K562 (cell line): ENCODE results near the gene TARS2. TPM values are rescaled to one million over a fixed set of nuclear protein-coding genes. Genes with fewer than 3 reads are reported as not detected.

Source experiments
- CC2D1A ChIP-seq: fragments of 450-650 bp; IDR thresholded peaks from 2 replicates; pipeline ENCODE4 v1.6.1; 2017; ENCODE audit warnings: mild to moderate bottlenecking
- CEBPG ChIP-seq, 3 experiments: fragments of 200-800 bp in 1 of 3; sonication (Bioruptor generic) in 1 of 3; sonication (generic) in 1 of 3; formaldehyde crosslinking in 1 of 3; IDR thresholded peaks in 2 of 3; conservative IDR thresholded peaks in 1 of 3; 2 replicates each; pipeline versions ENCODE4 v1.6.1 to v1.8.0; 2016 to 2022; ENCODE audit warnings: missing compliant biosample characterization in 2 of 3, missing genetic modification characterization in 2 of 3, mild to moderate bottlenecking in 1 of 3, missing genetic modification reagents in 1 of 3
- CTCF ChIP-seq, 3 experiments: IDR thresholded peaks in 2 of 3; conservative IDR thresholded peaks in 1 of 3; 2 replicates each; pipeline ENCODE4 v1.5.1; 2011 to 2012; ENCODE audit warnings: low read length in 3 of 3, mild to moderate bottlenecking in 3 of 3, control low read depth in 2 of 3, improper control_type of control experiment in 1 of 3, inconsistent platforms in 1 of 3, low read depth in 1 of 3, mixed read lengths in 1 of 3, moderate library complexity in 1 of 3; ENCODE audit not compliant: insufficient read depth in 2 of 3
- FOXJ3 ChIP-seq: sonication (generic); formaldehyde crosslinking; IDR thresholded peaks from 2 replicates; pipeline ENCODE4 v1.4.0; 2020; ENCODE audit warnings: mild to moderate bottlenecking, missing genetic modification reagents
- FOXO4 ChIP-seq: fragments of 450-650 bp; formaldehyde crosslinking; IDR thresholded peaks from 2 replicates; pipeline ENCODE4 v1.4.0; 2020; ENCODE audit warnings: mild to moderate bottlenecking, moderate library complexity
- GABPB2 ChIP-seq: fragments of 250-450 bp; sonication (Bioruptor Pico); conservative IDR thresholded peaks from 2 replicates; pipeline ENCODE4 v1.5.1; 2021; ENCODE audit warnings: mild to moderate bottlenecking
- PCBP1 ChIP-seq: fragments of 200-400 bp; formaldehyde crosslinking; IDR thresholded peaks from 2 replicates; pipeline ENCODE4 v1.6.1; 2018; ENCODE audit warnings: mild to moderate bottlenecking, low read depth, low read length; ENCODE audit not compliant: poor library complexity, severe bottlenecking
- RBM15 ChIP-seq: fragments of 200-400 bp; formaldehyde crosslinking; IDR thresholded peaks from 2 replicates; pipeline ENCODE4 v1.6.1; 2018; ENCODE audit warnings: mild to moderate bottlenecking, low read length, moderate library complexity; ENCODE audit not compliant: insufficient read depth
- RFX7 ChIP-seq: fragments of 250-450 bp; sonication (Bioruptor Pico); IDR thresholded peaks from 2 replicates; pipeline ENCODE4 v1.5.1; 2021; ENCODE audit warnings: mild to moderate bottlenecking
- SNRNP70 ChIP-seq: fragments of 200-400 bp; formaldehyde crosslinking; optimal IDR thresholded peaks from 2 replicates; pipeline ENCODE3; 2017; ENCODE audit warnings: low read depth, low read length
- SRSF7 ChIP-seq: fragments of 200-400 bp; formaldehyde crosslinking; optimal IDR thresholded peaks from 2 replicates; pipeline ENCODE3; 2017; ENCODE audit warnings: mild to moderate bottlenecking, low read depth, low read length
- STAT5A ChIP-seq: IDR thresholded peaks from 2 replicates; pipeline ENCODE4 v1.6.1; 2012; ENCODE audit warnings: low read length, inconsistent platforms, borderline replicate concordance
- ZBTB49 ChIP-seq: sonication (generic); formaldehyde crosslinking; IDR thresholded peaks from 2 replicates; pipeline ENCODE4 v1.8.0; 2022; ENCODE audit warnings: missing genetic modification reagents, mild to moderate bottlenecking, borderline replicate concordance
- ZEB2 ChIP-seq: fragments of 450-650 bp; IDR thresholded peaks from 2 replicates; pipeline ENCODE4 v1.6.1; 2016
- ZKSCAN8 ChIP-seq: fragments of 200-800 bp; sonication (Bioruptor generic); IDR thresholded peaks from 2 replicates; pipeline ENCODE4 v1.6.1; 2016; ENCODE audit warnings: missing genetic modification characterization, missing compliant biosample characterization
- ZNF57 ChIP-seq: fragments of 450-650 bp; formaldehyde crosslinking; IDR thresholded peaks from 2 replicates; pipeline ENCODE4 v1.4.0; 2020; ENCODE audit warnings: mild to moderate bottlenecking, moderate library complexity
- polyA plus RNA-seq, 8 experiments: library from polyadenylated mRNA; depleted of rRNA in 4 of 8; stranded (reverse) in 5 of 8; unstranded in 3 of 8; fragments of >200 nt; fragmentation: Nextera tagmentation in 2 of 8; fragmentation: Illumina TruSeq in 1 of 8; extraction: Ambion mirVana in 2 of 8; extraction: Trizol in 1 of 8; gene quantifications; 2 replicates each; pipeline versions ENCODE4 v1.2.1 to v1.2.3, GENCODE V29; 2011 to 2014; ENCODE audit warnings: inconsistent platforms in 1 of 8, missing spikeins in 1 of 8
- total RNA-seq, 7 experiments: library from RNA; depleted of rRNA in 6 of 7; stranded (reverse); fragments of >200 nt in 6 of 7; fragmentation: Illumina TruSeq in 2 of 7; extraction: Trizol in 2 of 7; gene quantifications; 2 replicates each; pipeline versions ENCODE4 v1.2.1 to v1.2.3, GENCODE V29; 2011 to 2021; ENCODE audit warnings: low replicate concordance in 1 of 7
- TF ChIP-seq, protein P1 (sequence below): fragments of 450-650 bp; IDR thresholded peaks from 2 replicates; pipeline ENCODE4 v1.7.0; 2016; ENCODE audit warnings: borderline replicate concordance
- TF ChIP-seq, protein P2 (sequence below): fragments of 450-650 bp; conservative IDR thresholded peaks from 2 replicates; pipeline ENCODE4 v1.6.1; 2016; ENCODE audit warnings: missing genetic modification characterization, low read depth, mild to moderate bottlenecking, missing compliant biosample characterization, moderate library complexity

Gene TARS2
- total and polyA plus RNA-seq, 9 of the 15 experiments (the other 6 are each of a cell fraction or from before 2014, with no cell fraction given), result 17.0 to 64.2 (median 39.4) TPM

DNA sequence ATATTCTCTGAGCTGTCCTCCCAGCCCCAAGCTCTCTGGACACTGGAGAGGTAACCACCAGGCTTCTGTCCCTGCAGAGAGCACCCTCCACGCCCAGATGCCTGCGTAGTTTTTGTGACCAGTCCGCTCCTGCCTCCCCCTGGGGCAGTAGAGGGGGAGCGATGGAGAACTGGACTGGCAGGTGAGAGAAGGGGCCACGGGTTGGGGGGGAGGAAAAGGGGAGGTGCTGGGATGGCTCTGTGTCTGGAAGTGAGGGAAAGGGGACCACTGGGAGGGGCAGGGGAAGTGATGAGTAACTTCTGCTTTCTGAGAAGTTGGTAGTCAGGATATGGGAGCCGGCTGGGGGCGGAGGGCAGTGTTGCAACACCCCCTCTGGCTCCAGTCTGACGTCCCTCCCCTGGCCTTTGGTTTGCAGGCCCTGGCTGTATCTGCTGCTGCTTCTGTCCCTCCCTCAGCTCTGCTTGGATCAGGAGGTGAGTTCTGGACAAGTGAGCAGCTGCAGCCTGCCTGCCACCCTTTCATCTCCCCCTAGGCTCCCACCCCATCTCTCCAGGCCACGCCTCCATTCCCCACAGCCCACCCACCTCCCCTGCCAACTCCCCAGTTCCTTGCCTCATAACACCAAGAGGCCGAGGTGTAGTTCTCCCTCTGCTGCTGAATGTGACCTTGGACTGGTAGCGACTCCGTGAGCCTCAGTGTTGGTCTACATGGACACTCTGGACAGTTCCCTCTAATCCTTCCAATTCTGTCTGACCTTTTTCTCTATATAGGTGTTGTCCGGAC, 65.1 kb downstream of the TARS2 start (continued):
- TF ChIP-seq, protein P1, sequence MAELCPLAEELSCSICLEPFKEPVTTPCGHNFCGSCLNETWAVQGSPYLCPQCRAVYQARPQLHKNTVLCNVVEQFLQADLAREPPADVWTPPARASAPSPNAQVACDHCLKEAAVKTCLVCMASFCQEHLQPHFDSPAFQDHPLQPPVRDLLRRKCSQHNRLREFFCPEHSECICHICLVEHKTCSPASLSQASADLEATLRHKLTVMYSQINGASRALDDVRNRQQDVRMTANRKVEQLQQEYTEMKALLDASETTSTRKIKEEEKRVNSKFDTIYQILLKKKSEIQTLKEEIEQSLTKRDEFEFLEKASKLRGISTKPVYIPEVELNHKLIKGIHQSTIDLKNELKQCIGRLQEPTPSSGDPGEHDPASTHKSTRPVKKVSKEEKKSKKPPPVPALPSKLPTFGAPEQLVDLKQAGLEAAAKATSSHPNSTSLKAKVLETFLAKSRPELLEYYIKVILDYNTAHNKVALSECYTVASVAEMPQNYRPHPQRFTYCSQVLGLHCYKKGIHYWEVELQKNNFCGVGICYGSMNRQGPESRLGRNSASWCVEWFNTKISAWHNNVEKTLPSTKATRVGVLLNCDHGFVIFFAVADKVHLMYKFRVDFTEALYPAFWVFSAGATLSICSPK, result 0 out of 2 replicates have a peak, but pooled peaks have one; percentile 27
- no peak for TF ChIP-seq SNRNP70
- TF ChIP-seq RFX7 (CRISPR knock-in tag), result no peak
- TF ChIP-seq FOXJ3 (CRISPR knock-in tag), result no peak
- no peak for TF ChIP-seq RBM15
- TF ChIP-seq GABPB2 (CRISPR knock-in tag), result no peak
- TF ChIP-seq STAT5A, result peak; percentile 76
- TF ChIP-seq ZNF57 (CRISPR knock-in tag), result no peak
- TF ChIP-seq FOXO4 (CRISPR knock-in tag), result no peak
- TF ChIP-seq CEBPG (CRISPR knock-in tag; IDR thresholded peaks at IDR 0.05), result peak; percentile 97
- peak; percentile 96 for TF ChIP-seq CEBPG (tag; conservative IDR thresholded peaks at IDR 0.05 in 1 of 2, IDR thresholded peaks at IDR 0.05 in 1 of 2)
- TF ChIP-seq ZBTB49 (CRISPR knock-in tag), result no peak
- TF ChIP-seq, protein P2, sequence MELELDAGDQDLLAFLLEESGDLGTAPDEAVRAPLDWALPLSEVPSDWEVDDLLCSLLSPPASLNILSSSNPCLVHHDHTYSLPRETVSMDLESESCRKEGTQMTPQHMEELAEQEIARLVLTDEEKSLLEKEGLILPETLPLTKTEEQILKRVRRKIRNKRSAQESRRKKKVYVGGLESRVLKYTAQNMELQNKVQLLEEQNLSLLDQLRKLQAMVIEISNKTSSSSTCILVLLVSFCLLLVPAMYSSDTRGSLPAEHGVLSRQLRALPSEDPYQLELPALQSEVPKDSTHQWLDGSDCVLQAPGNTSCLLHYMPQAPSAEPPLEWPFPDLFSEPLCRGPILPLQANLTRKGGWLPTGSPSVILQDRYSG (tag), result no peak
- TF ChIP-seq PCBP1, result no peak
- no peak; the same call in 1 of the 2 replicates for TF ChIP-seq ZEB2
- no peak for TF ChIP-seq SRSF7
- no peak for TF ChIP-seq ZKSCAN8
- no peak for TF ChIP-seq CC2D1A
- TF ChIP-seq CTCF (IDR thresholded peaks at IDR 0.05 in 2 of 3, conservative IDR thresholded peaks at IDR 0.05 in 1 of 3; ENCODE audit: insufficient read depth in 2 of 3, low read depth in 1 of 3, low read length in 3 of 3), result no peak
